GM13977 (cell line): Measurements from ENCODE around the gene TMEM14C.

ENCODE experiments used
- DNase-seq: peaks from one replicate; pipeline ENCODE4 v3.0.0; 2012; ENCODE audit warnings: low spot score
- CTCF ChIP-seq: IDR thresholded peaks from 2 replicates; pipeline ENCODE4 v1.5.1; 2012; ENCODE audit warnings: mild to moderate bottlenecking, control low read depth; ENCODE audit not compliant: insufficient read depth; ENCODE audit errors: extremely low read depth, missing control alignments
- in situ Hi-C: fragments of 300-500 bp; cut with MboI; formaldehyde crosslinking; loops from one replicate; pipeline ENCODE4 v1.12.0; 2022; ENCODE audit warnings: low sequenced_read_pairs, low pct_unique_long_range_greater_than_20kb, mixed read lengths, inconsistent platforms; ENCODE audit not compliant: unreplicated experiment

The TMEM14C gene

DNA sequence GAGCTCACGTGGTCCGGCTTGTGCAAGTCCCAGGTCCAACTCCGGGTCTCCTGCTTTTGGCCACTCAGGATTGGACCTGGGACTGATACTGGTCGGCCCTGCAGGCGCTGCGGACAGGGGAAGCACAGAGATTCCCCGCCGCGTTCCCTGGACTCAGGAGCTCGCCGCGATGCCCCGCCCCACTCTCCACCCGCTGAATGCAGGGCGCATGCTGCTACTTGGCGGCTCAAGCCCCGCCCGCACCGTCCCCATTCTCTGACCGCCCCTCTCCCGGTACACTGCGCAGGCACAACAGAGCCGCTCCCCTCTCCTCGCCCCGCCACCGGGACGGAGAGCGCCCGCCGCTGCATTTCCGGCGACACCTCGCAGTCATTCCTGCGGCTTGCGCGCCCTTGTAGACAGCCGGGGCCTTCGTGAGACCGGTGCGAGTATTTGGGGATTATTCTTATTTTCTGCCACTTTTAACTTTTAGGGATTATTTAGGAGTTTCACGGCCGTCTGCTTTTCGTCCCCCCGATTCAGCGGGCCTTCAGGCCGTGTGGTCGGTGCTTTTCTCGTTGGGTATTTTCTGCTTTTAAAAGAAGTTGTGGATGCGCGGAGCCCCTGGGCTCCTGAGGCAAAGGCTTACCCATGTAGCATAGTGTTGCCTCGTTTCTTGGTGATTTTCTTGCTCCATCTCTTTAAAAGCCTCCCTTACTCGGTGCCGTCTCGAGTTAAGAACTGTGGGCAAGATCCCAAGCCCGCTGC, at the start of gene TMEM14C:
Gene TMEM14C (plus strand): TSS at position 251 of the 747 bp plus-strand sequence. CDS start 1,544 bp downstream, outside the sequence.
- in situ Hi-C loops, result no loop called here
- no peak for TF ChIP-seq CTCF
- DNase-seq, result peak; percentile 97

- no peak for TF ChIP-seq CTCF
- no peak for DNase-seq
- in situ Hi-C loops, result no loop called here
Measured at GRCh38 chr6:10676403-10676802, 46.5 kb upstream of the TMEM14C start.

- TF ChIP-seq CTCF, result no peak
- in situ Hi-C loops, result no loop called here
- no peak for DNase-seq
Measured at GRCh38 chr6:10678456-10678855, 44.4 kb upstream of the TMEM14C start.

GRCh38 chr6:10681795-10682194, 41.1 kb upstream of the TMEM14C start:
- in situ Hi-C loops, result no loop called here
- TF ChIP-seq CTCF, result no peak
- DNase-seq, result no peak

DNA sequence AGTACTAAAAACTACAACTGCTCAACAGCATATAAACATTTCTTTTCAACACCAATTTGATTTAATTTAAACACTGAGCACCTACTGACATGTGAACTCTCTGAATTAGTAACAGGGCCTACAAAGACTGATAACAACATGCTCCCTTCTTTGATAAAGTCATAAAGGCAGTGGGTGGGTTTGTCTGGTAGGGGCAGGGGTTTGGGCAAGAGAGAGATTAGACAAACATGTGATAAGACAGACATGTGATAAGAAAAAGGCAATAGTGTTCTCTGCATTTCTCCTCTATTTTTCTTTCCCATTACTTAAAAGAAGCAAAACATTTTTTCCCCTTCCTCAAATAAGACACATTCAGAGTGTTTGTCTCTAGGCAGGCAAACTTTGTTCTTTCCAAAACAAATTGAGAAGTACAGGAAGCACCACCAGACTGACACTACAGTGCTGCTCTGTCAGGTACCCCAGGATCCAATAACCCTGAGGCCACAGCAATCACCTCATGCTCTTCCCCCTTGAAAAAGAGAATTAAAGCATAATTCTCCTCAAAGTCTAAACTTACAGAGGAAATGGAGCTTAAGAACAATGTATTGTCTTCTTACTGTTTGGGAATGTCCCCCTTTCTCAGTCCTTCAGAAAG, 40.4 kb upstream of the TMEM14C start:
- in situ Hi-C loops, result no loop called here
- no peak for TF ChIP-seq CTCF
- no peak for DNase-seq

GRCh38 chr6:10684618-10685017, 38.3 kb upstream of the TMEM14C start:
- TF ChIP-seq CTCF, result no peak
- in situ Hi-C loops, result no loop called here
- no peak for DNase-seq
